Ovary (tissue), 3 donors: ENCODE data around the gene RHD.

ENCODE experiments used
- CTCF ChIP-seq, 3 donors: fragments of 450-650 bp in 2 of 3; fragments of 200-600 bp in 1 of 3; IDR thresholded peaks; one replicate each; pipeline versions ENCODE4 v1.5.1 to v1.8.0; 2016 to 2022; ENCODE audit warnings: antibody characterized with exemption in 3 of 3, mild to moderate bottlenecking in 1 of 3
- POLR2A ChIP-seq: fragments of 450-650 bp; IDR thresholded peaks from one replicate; pipeline ENCODE4 v1.6.1; 2017; ENCODE audit warnings: antibody characterized with exemption, mild to moderate bottlenecking, moderate library complexity
- donor health status: DM: no; HTN: no; CAD: no.

DNA sequence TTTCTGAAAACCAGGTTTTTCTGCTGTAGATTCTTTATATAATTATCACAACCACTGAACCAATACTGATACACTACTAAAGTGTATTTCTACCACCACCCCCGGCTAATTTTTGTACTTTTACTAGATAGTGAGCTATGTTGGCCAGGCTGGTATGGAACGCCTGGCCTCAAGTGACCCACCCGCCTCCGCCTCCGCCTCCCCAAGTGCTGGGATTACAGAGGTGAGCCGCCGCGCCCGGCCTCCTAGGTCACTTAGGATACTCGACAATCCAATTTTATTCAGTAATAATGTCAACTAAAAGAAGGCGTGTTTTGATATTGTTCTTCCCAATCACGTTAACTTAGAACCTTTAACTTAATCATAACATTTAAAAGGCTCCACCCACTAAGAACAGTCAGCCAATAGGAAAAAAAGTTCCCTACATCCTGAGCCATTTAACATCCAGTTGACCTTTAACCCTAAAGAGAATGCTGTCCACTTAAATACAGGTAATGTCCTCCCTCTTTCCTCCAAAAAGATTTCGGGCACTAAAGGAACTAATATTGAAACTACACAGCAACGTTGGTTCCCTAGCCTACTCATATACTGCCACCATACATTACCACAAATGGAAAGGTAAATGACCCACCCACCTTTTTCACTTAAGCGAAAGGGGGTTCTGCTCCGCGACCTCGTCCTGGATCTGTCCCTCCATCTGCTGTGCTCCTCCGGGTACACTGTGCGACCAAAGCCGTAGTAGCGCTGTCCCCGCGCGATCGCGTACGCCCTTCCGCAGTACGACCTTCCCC, 26.3 kb upstream of the RHD start:
- TF ChIP-seq CTCF (IDR thresholded peaks at IDR 0.05) (no peak), POLR2A (no peak)
